22Rv1 (cell line): ENCODE results near the gene MAP3K6.

Source experiments
- CTCF ChIP-seq: fragments of 450-650 bp; IDR thresholded peaks from 2 replicates; pipeline ENCODE4 v1.5.1; 2017; ENCODE audit warnings: mild to moderate bottlenecking
- ZFX ChIP-seq: fragments of 450-650 bp; IDR thresholded peaks from 2 replicates; pipeline ENCODE4 v1.6.1; 2017; ENCODE audit warnings: antibody characterized with exemption, borderline replicate concordance

- TF ChIP-seq CTCF, result no peak
- no peak for TF ChIP-seq ZFX
Observed at GRCh38 chr1:27381969-27382762, 15.4 kb upstream of the MAP3K6 start.
